ENCODE data around the gene CLTRN. TPM values are rescaled to one million over a fixed set of nuclear protein-coding genes. Genes with fewer than 3 reads are reported as not detected.

The CLTRN gene
- total RNA-seq, 1 donor from 2014 or later, result 3.3 TPM

- no peak overlapping the region for H3K4me3 ChIP-seq (ENCODE audit: low read depth, low read length)
- DNase-seq (ENCODE audit: low read depth), result no peak
- TF ChIP-seq, protein P1, sequence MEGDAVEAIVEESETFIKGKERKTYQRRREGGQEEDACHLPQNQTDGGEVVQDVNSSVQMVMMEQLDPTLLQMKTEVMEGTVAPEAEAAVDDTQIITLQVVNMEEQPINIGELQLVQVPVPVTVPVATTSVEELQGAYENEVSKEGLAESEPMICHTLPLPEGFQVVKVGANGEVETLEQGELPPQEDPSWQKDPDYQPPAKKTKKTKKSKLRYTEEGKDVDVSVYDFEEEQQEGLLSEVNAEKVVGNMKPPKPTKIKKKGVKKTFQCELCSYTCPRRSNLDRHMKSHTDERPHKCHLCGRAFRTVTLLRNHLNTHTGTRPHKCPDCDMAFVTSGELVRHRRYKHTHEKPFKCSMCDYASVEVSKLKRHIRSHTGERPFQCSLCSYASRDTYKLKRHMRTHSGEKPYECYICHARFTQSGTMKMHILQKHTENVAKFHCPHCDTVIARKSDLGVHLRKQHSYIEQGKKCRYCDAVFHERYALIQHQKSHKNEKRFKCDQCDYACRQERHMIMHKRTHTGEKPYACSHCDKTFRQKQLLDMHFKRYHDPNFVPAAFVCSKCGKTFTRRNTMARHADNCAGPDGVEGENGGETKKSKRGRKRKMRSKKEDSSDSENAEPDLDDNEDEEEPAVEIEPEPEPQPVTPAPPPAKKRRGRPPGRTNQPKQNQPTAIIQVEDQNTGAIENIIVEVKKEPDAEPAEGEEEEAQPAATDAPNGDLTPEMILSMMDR (conservative IDR thresholded peaks at IDR 0.05; ENCODE audit: low read depth, low read length), result no peak
Observed at GRCh38 chrX:15601932-15602331, 62.7 kb downstream of the CLTRN start.

- DNase-seq (ENCODE audit: low read depth), result no peak
- H3K4me3 ChIP-seq (ENCODE audit: low read depth, low read length), result no peak within 1 kb of the TSS
- TF ChIP-seq, protein P1 (conservative IDR thresholded peaks at IDR 0.05; ENCODE audit: low read depth, low read length), result no peak
Observed at GRCh38 chrX:15600745-15601144, 63.9 kb downstream of the CLTRN start, which contains the start of gene ACE2. ACE2 (minus strand) TSS chrX:15600960; CDS start chrX:15600911, 49 bp downstream.

DNA sequence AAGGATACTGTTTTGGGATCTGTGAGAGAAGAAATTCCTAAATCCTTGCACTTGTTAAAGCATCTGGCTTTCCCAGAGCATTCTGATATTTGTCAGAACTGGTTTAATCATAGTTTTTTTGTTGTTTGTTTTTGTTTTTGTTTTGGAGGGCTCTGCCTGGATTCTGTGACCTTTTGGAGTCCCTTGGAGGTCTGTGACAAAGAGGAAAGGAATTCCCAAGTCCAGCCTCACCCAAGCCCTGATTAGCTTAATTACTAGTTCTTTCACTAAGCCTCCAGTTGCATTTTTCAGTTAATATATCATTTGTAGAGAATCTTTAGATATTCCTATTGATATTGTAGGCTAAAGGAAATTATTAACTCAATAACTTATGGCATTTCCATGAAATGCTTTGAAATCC lies 64.6 kb downstream of the CLTRN start:
- TF ChIP-seq, protein P1 (conservative IDR thresholded peaks at IDR 0.05; ENCODE audit: low read depth, low read length), result no peak
- no peak for DNase-seq (ENCODE audit: low read depth)
- H3K4me3 ChIP-seq (ENCODE audit: low read depth, low read length), result no peak overlapping the region

DNA sequence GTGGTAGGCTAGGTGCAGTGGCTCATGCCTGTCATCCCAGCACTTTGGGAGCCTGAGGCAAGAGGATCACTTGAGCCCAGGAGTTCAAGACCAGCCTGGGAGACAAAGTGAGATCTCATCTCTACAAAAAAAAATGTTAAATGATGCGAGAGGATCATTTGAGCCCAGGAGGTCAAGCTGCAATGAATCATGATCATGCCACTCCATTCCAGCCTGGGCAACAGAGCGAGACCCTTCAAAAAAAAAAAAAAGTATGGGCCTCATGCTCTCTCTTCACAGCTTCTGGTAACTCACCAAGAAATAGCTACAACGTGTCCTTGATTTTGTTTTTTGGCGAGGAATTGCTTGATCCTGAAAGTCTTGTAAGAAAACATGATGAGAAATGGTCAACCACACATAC lies 65.1 kb downstream of the CLTRN start:
- DNase-seq (ENCODE audit: low read depth), result no peak
- TF ChIP-seq, protein P1 (conservative IDR thresholded peaks at IDR 0.05; ENCODE audit: low read depth, low read length), result no peak
- H3K4me3 ChIP-seq (ENCODE audit: low read depth, low read length), result no peak overlapping the region

GRCh38 chrX:15598026-15598425 lies 66.6 kb downstream of the CLTRN start:
- TF ChIP-seq, protein P1 (conservative IDR thresholded peaks at IDR 0.05; ENCODE audit: low read depth, low read length), result no peak
- DNase-seq (ENCODE audit: low read depth), result no peak
- no peak overlapping the region for H3K4me3 ChIP-seq (ENCODE audit: low read depth, low read length)

DNA sequence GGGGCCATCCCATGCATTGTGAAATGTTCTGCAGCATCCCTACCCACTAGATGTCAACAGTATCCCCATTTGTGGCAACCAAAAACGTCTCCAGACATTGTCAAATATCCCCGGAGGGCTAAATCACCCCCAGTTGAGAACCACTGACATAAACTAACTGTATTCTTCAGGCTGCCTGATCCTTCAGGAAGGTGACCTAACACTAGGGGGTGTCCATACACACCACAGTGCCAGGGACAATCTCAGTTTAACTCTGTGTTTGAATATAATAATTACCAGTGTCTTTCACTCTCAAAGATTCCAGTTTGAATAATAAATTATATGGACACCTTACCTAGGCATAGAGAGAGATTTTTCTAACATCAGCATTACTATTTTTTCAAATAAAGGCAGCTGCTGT lies 70.2 kb downstream of the CLTRN start:
- TF ChIP-seq, protein P1 (conservative IDR thresholded peaks at IDR 0.05; ENCODE audit: low read depth, low read length), result peak; percentile 57
- no peak for DNase-seq (ENCODE audit: low read depth)
- no peak overlapping the region for H3K4me3 ChIP-seq (ENCODE audit: low read depth, low read length)

All from epithelial cell of proximal tubule (primary cell).